ENCODE measurements around the gene BEND5.

GRCh38 chr1:48808496-48808895 lies 31.8 kb upstream of the BEND5 start:
- TF ChIP-seq CTCF (conservative IDR thresholded peaks at IDR 0.05 in 1 of 2, IDR thresholded peaks at IDR 0.05 in 1 of 2; ENCODE audit: low read depth in 1 of 2, low read length in 2 of 2) (no peak), EZH2 (IDR thresholded peaks at IDR 0.05; ENCODE audit: low read length, missing control alignments) (no peak)

All from fibroblast of lung (primary cell).